GM12892 (cell line): Measurements from ENCODE around the gene CDC42BPG.

Source experiments
- POLR2A ChIP-seq: IDR thresholded peaks from 2 replicates; pipeline ENCODE4 v1.6.1; 2011; ENCODE audit warnings: low read depth, low read length, control low read depth
- POLR2AphosphoS5 ChIP-seq: IDR thresholded peaks from 2 replicates; pipeline ENCODE4 v1.6.1; 2011; ENCODE audit warnings: low read depth, low read length, control low read depth
- TAF1 ChIP-seq: IDR thresholded peaks from 2 replicates; pipeline ENCODE4 v1.6.1; 2011; ENCODE audit warnings: low read depth, mild to moderate bottlenecking, control low read depth, low read length, borderline replicate concordance

- TF ChIP-seq TAF1: no peak
- no peak for TF ChIP-seq POLR2A
- no peak for TF ChIP-seq POLR2AphosphoS5
Measured at GRCh38 chr11:64813826-64814225, 30.6 kb downstream of the CDC42BPG start.
